ENCODE results near the gene RRP36.
"Not testable (repeated sequence)": the region's sequence is repeated elsewhere in the genome, so short reads cannot be mapped to it uniquely, and the experiment has no call there.

Gene RRP36, protein sequence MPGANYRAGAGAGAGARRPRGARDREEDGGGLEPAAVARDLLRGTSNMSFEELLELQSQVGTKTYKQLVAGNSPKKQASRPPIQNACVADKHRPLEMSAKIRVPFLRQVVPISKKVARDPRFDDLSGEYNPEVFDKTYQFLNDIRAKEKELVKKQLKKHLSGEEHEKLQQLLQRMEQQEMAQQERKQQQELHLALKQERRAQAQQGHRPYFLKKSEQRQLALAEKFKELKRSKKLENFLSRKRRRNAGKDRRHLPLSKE

DNA sequence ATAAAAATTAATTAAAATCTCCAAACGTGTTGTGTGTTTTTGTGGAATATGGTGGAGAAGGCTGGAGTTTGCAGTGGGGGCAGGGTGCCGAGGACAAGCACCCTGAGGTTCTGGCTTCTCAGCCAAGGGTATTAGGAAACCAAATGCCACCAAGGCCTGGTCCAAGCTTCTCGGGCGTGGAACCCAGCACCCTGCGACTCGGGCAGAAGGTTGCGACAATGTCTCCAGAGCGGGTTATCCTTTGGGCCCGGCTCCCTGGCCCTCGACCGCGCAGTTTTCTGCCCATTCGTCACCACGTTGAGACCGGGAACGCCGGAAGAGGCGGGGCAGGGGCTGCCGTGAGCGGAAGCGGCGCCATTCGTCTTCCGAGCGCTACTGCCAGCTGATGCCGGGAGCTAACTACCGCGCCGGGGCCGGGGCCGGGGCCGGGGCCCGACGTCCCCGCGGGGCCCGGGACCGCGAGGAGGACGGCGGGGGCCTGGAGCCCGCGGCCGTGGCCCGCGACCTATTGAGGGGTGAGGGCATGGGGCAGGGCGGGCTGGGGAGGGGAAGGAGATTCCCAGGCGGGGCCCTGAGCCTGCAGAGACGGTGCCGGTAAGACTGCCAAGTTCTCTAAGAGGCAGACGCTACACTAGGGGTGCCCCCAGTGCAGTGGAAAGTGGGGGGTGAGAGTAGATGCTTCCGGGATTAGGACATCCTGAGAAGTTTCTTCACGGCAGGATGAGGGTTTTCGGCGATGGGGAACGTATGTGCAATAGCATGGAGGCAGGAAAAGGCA is at the start of gene RRP36:
TSS of gene RRP36 (plus strand) at position 354 of the 778 bp plus-strand sequence. CDS start at position 386, 32 bp downstream.
- peak; percentile 42 to 50 for DNase-seq (ENCODE audit: low read depth in 2 of 2)

DNA sequence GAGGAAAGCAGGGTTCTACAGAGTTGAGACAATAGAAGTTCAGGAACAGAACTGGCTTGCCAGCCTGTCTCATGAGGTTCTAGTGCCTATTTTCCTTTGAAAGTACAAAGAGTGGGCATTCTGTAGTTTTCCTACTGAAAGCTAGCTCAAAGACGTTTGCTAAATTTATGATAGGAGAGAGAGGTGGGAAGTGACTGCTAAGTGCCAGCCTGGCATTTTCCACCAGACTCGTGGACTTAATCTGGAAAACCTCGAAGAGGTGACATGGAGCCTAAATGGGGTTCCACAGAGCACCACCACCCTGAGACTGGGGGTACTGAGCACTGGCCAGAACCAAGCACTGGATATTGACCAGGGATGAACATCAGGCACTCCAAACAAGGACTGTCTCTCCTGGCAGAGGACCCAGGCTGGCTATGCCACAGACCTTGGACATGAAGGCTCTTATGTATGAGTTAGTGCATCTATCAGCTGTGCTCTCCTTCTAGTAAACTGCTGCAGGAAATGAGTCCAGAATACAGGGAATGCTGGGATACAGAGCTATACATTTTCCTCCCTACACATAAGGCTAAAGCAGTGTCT is 49.6 kb upstream of the RRP36 start:
- DNase-seq (ENCODE audit: low read depth in 2 of 2) = no peak

DNA sequence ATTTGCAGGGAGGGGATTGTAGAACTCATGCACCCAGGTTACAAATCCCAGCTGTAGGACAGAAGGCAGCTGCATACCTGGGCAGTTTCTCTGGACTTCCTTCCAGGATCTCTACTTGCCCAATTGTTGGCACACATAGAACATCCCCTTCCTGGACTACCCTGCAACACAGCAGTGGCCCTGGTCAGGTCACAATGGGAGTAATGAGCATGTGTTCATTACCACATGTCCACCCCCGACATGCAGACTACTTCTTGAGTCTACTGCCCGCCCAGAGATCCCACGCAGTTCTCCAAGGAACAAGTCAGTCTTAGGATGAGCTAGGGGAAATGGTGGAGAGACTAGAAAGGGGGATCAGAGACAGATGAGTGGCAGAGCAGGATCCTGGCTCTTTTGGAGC is 47.5 kb upstream of the RRP36 start:
- no peak for DNase-seq (ENCODE audit: low read depth in 2 of 2)

DNA sequence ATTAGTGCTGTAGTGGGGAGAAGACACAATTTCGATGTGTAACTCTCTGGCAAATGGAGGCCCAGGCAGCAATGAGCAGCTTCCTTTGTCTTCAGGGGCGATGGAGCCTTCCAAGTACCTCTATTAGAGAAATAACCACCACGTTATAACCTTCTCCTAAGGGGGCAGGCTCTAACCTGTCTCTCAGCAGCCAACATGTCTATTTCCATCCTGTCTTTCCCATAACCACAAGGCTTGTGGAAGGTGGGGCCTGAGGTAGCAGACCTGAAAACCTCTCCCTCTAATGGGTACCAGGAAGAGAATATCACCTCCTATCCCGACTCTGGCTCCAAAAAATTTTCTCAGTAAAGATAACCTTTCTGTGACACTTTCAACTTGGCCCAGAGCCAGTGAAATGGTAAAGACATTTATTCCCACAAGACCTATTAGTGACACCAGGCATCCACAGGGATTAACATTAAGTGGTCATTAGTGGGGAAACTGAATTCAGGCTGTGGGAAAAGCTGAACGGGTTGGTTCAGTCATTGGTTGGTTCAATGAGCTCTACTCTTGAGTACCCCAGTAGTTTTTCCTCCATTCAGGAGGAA is 46.4 kb upstream of the RRP36 start:
- no peak for DNase-seq (ENCODE audit: low read depth in 2 of 2)

DNA sequence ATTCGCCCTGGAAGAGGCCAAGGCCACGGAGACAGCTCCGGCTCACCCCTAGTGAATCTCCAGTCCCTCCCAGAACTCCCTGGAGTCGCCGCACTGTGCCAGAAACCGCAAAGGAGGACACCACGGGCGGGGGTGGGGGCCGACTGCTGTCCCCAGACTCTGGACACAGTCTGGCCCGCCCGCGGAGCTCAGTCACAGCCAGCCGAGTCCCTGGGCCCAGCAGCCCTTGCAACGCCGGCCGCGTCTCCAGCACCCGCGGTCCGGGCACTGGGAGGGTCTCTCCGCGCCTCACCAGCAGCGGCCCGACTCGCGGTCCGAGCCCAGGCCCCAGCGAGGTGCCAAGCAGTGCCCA is 43.0 kb upstream of the RRP36 start:
- no peak for DNase-seq (ENCODE audit: low read depth in 2 of 2)

DNA sequence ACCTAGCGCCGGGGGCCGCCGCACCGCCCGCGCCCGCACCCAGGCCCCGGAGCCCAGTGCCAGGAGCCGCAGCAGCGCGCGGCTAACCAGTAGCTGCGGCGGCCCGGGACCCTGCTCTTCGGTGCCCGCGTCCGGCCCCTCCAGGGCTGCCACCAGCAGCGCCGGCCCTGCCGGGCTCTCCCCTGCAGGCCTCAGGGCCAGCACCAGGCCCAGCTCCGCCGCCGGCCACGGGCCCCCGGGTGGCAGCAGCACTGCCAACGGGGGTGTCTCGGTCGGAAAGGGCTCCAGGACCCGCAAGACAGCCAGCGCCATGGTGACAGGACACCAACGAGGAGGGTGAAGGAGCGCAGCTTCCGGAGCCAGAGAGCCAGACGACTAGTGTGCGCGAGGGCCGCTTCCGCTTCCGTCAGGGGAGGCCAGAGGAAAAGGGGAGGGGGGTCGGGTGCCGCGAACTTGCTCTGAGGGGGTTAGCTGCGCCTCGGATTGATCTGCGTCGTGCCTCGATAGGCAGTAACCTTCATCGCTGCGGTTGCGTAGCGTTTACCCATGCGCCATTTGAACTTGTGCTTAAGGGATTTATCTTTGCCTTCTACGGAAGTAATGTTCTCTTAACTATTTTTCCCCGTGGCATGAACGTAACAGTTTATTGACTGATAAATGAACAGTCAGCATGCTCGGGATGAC is 42.4 kb upstream of the RRP36 start, which contains the start of gene PEX6:
TSS of gene PEX6 (minus strand) at position 343 of the 684 bp plus-strand sequence. CDS start at position 312, 31 bp downstream.
- DNase-seq (ENCODE audit: low read depth in 2 of 2) = peak; percentile 85 to 86

DNA sequence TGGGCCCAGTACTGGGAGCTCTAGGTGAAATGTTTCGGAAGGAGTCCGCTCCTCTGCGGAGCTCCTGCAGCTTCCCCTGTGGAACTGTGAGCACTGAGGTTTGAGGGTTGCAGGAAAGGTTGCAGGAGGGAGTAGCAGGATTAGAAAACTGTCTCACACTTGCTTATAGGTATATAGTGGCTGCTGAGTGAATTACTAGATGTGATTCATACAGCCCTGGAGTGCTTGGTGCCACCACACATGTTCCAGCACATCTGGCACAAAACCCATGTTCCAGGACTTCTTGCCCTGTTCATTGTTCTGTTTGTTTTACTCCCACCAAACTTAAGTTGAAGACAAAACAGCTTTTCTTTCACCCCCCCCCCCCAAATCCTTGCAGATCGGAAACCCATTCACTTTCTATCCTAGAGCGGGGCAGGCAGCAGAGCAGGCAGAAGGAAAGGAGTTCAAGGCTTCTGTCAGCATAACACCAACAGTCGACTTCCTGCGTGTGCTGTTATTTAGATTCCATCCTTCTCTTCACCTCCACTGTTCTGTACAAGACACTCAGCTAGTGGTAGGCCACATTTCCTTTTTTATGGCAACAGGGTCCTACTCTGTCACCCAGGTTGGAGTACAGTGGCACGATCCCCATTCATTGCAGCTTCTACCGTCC is 41.8 kb upstream of the RRP36 start:
- no peak for DNase-seq (ENCODE audit: low read depth in 2 of 2)

DNA sequence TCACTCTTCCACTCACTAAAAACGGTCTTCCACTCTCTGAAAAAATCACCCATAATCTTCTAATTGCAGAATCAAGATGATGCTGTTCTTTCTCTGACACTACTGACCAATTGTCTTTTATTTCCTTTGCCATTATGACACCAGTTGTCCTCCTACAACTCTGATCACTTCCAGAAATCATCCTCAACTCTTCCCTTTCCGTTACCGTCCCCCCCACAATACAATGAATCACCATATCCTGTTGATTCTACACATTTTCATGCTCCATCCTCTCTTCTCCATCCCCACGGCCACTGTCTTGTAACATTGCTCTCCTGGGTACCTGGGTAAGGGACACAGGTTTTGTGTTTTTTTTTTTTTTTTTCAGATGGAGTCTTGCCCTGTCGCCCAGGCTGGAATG is 39.6 kb upstream of the RRP36 start:
- no peak for DNase-seq (ENCODE audit: low read depth in 2 of 2)

DNA sequence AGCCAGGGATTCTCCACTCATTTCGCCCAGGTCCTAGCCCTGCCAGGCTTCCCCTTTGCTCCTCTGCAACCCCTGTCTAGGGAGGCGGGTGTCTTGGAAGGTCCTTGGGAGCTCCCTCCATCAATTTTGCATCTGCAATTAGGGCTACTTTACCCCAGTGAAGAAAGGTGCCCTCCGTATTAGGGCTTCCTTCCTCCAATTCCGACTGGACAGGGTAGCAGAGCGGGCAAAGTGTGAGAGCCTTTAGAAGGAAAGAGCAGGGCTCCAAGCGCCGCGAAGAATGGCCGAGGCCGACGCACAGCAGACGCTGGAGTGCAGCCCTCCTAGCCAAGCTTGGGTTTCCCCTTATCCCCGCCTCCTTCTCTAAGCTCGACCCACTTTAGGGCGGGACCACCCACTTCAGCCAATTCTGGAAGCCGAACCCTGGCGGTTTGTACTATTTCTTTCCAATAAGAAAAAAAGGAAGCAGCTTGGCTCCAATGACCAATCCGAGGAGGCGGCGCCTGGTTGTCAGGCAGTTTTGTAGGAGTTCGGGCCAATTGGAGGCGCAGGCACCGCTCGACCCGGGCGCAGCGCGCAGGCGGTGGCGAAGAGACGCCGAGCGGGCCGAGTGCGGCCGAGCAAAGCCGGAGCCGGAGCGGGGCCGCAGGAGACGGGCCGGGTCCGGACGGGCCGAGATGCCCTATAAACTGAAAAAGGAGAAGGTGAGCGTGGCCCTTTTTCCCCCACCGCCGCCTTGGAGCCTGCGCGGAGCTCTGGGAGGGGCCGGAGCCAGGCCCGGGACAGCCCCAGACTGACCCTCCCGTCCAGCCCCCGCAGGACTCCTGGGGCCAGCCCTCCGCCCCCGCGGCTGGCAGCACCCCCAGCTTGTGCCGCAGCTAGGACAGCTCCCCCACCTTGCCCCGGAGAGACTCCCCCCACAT is 37.2 kb upstream of the RRP36 start, which contains the start of gene PPP2R5D:
TSS of gene PPP2R5D (plus strand) at position 570 of the 923 bp plus-strand sequence. CDS start at position 678, 108 bp downstream.
- peak; percentile 92 to 95 for DNase-seq (ENCODE audit: low read depth in 2 of 2)

DNA sequence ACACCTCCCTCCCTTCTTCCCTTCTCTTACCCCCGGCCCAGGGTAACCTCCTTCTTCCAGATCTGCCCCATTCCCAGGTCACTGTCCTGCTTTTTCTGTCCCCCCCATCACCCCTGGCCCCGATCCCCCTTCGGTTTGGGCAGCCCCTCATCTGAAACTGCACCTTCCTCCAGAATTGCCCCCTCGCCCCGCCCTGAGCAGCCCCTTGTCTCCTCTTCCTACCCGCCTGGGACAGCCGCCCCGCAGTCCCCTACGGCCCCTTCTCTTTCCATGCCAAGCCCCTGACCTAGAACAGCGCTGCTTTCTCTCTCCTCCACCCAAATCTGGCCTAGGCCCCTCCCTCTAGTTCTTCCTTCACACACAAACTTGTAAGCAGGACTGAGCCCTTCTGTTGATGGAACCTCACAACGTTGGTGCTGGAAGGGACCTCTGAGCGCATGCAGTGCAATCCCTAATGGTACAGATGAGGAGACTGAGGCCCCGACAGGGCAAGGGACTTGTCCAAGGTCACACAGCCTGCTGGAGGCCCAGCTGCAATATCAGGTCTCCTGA is 36.4 kb upstream of the RRP36 start:
- no peak for DNase-seq (ENCODE audit: low read depth in 2 of 2)

DNA sequence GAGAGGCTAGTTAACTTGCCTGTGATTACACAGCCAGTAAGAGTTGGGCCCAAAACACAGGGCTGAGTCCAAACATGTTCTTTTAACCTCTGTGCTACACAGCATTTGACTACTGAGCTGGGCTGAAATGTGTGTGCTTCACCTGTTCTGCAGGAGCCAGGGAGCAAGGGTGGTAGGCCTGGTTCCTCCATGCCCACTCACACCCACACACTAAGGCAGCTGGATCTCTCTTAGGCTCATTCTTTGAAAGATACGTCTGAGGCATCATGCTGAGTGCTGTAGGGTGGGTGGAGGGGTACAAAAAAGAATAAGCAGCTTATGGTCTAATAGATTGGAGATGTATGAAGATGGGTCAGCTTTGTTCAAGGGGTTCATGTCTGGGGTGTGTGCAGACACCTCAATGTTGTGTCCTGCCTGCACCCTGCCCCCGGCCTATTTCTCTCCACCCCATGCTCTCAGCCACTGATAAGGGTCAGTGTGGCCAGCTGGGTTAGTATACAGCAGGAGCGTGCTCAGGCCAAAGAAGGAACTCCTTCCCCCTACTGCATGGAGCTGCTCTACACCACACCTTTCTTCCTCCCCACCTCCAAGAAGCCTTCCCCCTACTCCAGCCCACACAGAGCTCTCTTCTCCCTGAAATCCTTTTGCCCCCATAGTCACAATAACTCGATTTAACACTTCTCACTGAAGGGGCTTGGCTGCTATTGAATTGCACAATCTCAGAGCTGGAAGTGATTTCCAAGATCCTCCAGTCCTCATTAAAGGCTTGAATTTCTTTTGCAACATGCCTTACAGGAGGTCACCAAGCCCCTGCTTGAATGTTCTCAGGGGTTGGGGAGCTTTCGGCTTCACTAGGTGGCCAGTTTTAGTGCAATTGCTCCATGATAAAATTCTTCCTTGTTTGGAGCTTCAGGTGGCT is 33.6 kb upstream of the RRP36 start:
- DNase-seq (ENCODE audit: low read depth in 2 of 2) = no peak

DNA sequence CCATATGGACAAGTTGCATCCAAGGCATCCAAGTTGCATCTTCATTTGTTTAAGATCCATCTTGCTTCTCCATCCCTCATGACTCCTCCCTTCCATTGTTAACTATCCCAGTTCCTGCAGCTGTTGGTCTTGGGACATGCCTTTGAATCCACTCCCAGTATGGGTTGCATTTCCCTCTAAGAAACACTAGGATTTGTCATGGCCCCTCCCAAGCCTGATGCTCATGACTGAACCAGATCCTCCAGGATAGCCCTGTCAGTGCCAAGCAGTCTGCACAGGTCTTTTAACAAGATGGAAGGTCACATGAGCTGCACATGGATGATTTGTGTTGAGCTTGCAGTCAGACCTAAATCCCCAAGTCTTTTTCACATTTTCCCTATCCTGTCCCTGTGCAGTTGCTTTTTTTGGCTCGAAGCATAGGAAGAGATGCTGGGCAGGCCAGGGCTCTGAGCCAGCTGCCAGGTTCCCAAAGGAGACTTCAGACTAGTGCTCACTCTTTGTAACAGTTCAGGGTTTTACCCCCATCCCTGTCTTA is 32.9 kb upstream of the RRP36 start:
- no peak for DNase-seq (ENCODE audit: low read depth in 2 of 2)

DNA sequence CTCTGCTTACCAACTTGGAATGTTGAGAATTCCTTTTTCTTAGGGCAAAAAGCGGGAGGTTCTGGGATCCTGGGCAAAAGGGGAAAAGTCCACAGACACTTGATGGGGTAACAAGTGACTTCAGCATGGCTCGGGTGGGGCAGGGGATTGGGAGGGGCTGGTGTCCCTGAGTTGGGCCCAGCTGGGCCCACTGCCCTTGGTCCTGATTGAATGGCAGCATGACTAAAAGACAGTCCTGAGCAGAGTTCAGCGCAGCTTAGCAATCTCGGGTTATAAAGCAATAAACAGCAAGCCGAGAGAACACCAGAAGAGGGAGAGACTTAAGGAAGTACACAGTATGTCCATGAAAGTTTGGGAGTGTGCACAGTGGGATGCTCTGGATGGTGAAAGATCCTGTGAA is 31.5 kb upstream of the RRP36 start:
- no peak for DNase-seq (ENCODE audit: low read depth in 2 of 2)

DNA sequence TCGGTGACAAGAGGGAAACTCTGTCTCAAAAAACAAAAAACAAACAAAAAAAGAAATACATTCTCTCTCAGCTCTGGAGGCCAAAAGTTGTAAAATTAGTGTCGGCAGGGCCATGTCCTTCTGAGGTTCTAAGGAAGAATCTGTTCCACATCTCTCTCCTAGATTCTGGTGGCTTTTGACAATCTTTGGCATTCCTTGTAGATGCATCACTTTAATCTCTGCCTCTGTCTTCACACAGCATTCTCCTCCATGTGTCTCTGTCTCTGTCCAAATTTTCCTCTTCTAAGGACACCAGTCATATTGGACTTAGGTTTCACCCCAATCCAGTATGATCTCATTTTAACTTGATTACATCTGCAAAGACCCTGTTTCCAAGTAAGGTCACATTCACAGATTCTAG is 28.0 kb upstream of the RRP36 start:
- DNase-seq (ENCODE audit: low read depth in 2 of 2) = no peak

DNA sequence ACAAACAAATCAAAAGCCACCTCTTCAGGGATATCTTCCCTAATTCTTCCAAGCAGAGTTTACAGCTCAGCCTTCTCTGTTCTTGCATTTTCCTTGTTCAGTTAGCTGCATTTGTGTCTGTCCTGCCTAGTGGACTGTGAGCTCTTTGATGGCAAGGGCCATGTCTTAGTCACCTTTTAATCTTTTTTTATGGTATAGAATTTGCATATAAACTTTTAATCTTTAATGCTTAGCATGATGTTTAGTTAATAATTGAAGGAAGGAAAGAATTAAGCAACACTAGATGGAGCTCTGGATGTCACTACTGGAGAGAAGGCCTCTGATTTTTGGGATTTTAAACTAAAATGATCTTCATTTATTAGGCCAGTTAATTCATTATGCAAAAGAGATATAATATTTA is 24.9 kb upstream of the RRP36 start:
- no peak for DNase-seq (ENCODE audit: low read depth in 2 of 2)

DNA sequence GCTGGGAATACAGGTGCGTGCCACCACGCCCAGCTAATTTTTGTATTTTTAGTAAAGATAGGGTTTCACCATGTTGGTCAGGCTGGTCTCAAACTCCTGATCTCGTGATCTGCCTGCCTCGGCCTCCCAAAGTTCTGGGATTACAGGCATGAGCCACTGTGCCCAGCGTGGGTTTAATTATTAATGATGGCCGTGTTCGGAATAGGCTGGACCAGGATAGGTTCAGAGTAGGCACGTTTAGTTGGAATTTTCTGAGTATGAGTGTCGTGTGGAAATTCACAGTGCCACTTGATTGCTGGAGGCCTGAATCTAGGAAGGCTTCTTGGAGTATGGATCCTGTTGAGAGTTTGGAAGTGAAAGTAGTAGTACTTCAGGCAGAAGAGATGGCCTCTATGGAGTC is 23.2 kb upstream of the RRP36 start:
- not testable (repeated sequence) for DNase-seq (ENCODE audit: low read depth in 2 of 2)

DNA sequence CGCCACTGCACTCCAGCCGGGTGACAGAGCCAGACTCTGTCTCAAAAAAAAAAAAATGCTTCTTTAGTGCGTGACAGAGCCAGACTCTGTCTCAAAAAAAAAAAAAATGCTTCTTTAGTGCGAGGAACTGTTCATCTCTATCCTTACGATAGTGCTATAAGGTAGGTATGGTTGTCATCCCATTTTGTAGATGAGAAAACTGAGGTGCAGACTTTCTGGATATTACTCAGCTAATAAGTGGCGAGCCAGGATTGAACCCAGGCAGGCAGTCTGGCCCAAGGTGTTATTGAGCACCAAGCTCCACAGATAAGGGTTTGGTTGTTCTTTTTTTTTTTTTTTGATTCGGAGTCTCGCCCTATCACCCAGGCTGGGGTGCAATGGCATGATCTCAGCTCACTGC is 19.6 kb upstream of the RRP36 start:
- DNase-seq (ENCODE audit: low read depth in 2 of 2) = no peak

DNA sequence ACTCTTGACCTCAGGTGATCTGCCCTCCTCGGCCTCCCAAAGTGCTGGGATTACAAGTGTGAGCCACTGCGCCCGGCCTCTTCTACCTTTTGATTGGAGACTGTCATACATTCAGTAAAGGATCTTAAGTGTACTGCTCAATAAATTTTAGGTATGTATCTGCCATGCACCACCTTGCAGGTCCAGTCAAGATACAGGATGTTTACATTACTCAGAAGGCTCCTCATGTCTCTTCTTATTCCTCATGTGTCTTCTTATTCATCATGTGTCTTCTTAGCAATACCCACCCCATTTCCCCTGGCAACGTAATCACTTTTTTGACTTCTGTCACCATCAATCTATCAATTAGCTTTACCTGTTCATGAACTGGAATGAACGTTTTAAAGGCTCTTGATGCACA is 15.6 kb upstream of the RRP36 start:
- no peak for DNase-seq (ENCODE audit: low read depth in 2 of 2)

DNA sequence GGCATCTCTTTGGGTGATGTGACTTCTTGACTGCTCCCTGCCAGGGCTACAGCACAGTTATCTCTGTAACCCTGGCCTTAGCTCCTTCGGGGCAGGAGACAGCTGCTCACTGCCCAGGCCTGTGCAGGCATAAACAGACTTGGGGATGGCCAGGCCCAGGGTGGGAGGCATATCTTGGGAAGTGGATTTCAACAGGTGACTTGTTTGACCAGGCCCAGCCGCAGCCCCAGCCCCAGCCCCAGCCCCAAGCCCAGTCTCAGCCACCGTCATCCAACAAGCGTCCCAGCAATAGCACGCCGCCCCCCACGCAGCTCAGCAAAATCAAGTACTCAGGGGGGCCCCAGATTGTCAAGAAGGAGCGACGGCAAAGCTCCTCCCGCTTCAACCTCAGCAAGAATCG is 15.2 kb upstream of the RRP36 start:
- DNase-seq (ENCODE audit: low read depth in 2 of 2) = no peak
